ENCODE measurements around the gene MARCHF5.

DNA sequence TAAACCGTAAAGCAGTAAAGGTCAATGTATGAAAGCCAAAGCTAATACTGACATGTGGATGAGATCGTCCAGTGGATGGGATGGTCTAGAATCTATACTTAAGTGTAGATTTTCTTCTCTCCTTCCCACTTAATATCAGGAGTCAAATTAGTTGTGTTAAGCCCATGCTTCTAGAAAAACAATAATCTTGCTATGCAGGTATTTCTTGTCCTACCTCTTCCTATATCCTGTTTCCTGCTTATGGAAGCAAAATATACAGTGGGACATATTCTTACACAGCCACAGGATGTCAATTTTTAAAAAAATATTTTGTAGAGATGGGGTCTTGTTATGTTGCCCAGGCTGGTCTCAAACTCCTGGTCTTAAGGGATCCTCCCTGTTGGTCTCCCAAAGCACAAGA, 27.6 kb upstream of the MARCHF5 start:
- TF ChIP-seq CTCF (IDR thresholded peaks at IDR 0.05): no peak
- TF ChIP-seq ZFX (IDR thresholded peaks at IDR 0.05; ENCODE audit: borderline replicate concordance): no peak

All from 22Rv1 (cell line).